ENCODE measurements around the gene DENND4A.

- no peak for TF ChIP-seq POLR2A (IDR thresholded peaks at IDR 0.05; ENCODE audit: low read length)
- no peak for TF ChIP-seq PBX3 (IDR thresholded peaks at IDR 0.05)
- TF ChIP-seq POLR2AphosphoS2 (conservative IDR thresholded peaks at IDR 0.05; ENCODE audit: low read length), result no peak
- TF ChIP-seq RCOR1 (IDR thresholded peaks at IDR 0.05; ENCODE audit: low read depth, low read length), result no peak
- TF ChIP-seq CTCF (IDR thresholded peaks at IDR 0.05), result no peak
- TF ChIP-seq RFX5 (IDR thresholded peaks at IDR 0.05), result no peak
- TF ChIP-seq HMGXB4 (CRISPR knock-in tag; IDR thresholded peaks at IDR 0.05; ENCODE audit: borderline replicate concordance), result no peak
- no peak for TF ChIP-seq EHF (CRISPR knock-in tag; IDR thresholded peaks at IDR 0.05)
Measured at GRCh38 chr15:65793818-65794104, 1.7 kb upstream of the DENND4A start.
